ENCODE results near the gene OR2T1.
"Not testable (repeated sequence)": the region's sequence is repeated elsewhere in the genome, so short reads cannot be mapped to it uniquely, and the experiment has no call there.

The OR2T1 gene

GRCh38 chr1:248433811-248434415 lies 31.1 kb downstream of the OR2T1 start:
- in situ Hi-C loops (cut with MboI; ENCODE audit: low sequenced_read_pairs), result not testable (repeated sequence)

- in situ Hi-C loops (cut with MboI; ENCODE audit: low sequenced_read_pairs), result not testable (repeated sequence)
These were observed 32.1 kb downstream of the OR2T1 start for GRCh38 chr1:248434913-248435312.

GRCh38 chr1:248436303-248436702 lies 33.5 kb downstream of the OR2T1 start:
- in situ Hi-C loops (cut with MboI; ENCODE audit: low sequenced_read_pairs), result not testable (repeated sequence)

GRCh38 chr1:248438668-248439067 lies 35.8 kb downstream of the OR2T1 start:
- in situ Hi-C loops (cut with MboI; ENCODE audit: low sequenced_read_pairs), result not testable (repeated sequence)

GRCh38 chr1:248439283-248439682 lies 36.4 kb downstream of the OR2T1 start:
- in situ Hi-C loops (cut with MboI; ENCODE audit: low sequenced_read_pairs), result not testable (repeated sequence)

- in situ Hi-C loops (cut with MboI; ENCODE audit: low sequenced_read_pairs), result not testable (repeated sequence)
These were observed 39.8 kb downstream of the OR2T1 start for GRCh38 chr1:248442500-248443277.

GRCh38 chr1:248444603-248445002 lies 41.8 kb downstream of the OR2T1 start:
- in situ Hi-C loops (cut with MboI; ENCODE audit: low sequenced_read_pairs), result not testable (repeated sequence)

- in situ Hi-C loops (cut with MboI; ENCODE audit: low sequenced_read_pairs), result not testable (repeated sequence)
These were observed 42.6 kb downstream of the OR2T1 start, which contains the start of gene OR2T2 for GRCh38 chr1:248445399-248445798. OR2T2 (plus strand) TSS chr1:248445637; CDS start chr1:248452798, 7,161 bp downstream.

GRCh38 chr1:248448409-248449074 lies 45.7 kb downstream of the OR2T1 start:
- in situ Hi-C loops (cut with MboI; ENCODE audit: low sequenced_read_pairs), result not testable (repeated sequence)

- in situ Hi-C loops (cut with MboI; ENCODE audit: low sequenced_read_pairs), result not testable (repeated sequence)
These were observed 47.1 kb downstream of the OR2T1 start for GRCh38 chr1:248449821-248450465.

- in situ Hi-C loops (cut with MboI; ENCODE audit: low sequenced_read_pairs), result not testable (repeated sequence)
These were observed 47.8 kb downstream of the OR2T1 start for GRCh38 chr1:248450466-248451145.

GRCh38 chr1:248453619-248454018 lies 50.8 kb downstream of the OR2T1 start:
- in situ Hi-C loops (cut with MboI; ENCODE audit: low sequenced_read_pairs), result not testable (repeated sequence)

GRCh38 chr1:248455045-248455444 lies 52.2 kb downstream of the OR2T1 start:
- in situ Hi-C loops (cut with MboI; ENCODE audit: low sequenced_read_pairs), result not testable (repeated sequence)

- in situ Hi-C loops (cut with MboI; ENCODE audit: low sequenced_read_pairs), result not testable (repeated sequence)
These were observed 53.8 kb downstream of the OR2T1 start for GRCh38 chr1:248456635-248457034.

Data from HL-60/S4 treated with retinoic acid at 250 ng/mL for 4 days and 3 days (cell line).